ENCODE results near the gene SCYGR1.

SCYGR1 gene

DNA sequence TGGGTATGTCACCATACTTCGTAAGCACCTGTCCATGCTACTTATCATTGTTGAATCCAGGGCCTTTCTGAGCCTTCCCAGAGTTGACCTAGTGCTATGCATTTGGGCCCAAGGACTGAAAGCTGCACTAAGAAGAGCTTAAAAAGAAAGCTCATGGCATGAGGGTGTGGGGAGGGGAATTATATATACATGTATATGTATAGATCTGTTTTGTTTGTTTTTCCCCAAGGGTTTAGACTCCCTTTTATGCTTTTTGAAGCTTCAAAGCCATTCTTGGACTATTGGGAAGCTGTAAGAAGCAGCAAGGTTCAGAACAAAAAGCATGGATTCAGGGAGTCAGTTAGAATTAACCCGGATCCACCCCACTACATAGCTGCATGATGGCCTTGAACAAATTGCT is 39.4 kb downstream of the SCYGR1 start:
- no peaks in the 10 kb centered on the region; the same call in 1 of the 2 replicates for H3K36me3 ChIP-seq (ENCODE audit: control insufficient read depth, insufficient read depth, low read length)
- no peaks in the 10 kb centered on the region for H3K27me3 ChIP-seq (replicated peaks; ENCODE audit: control insufficient read depth, insufficient read depth, low read length)
- DNase-seq (ENCODE audit: extremely low read depth, insufficient read length), result no peak
- H3K4me3 ChIP-seq (replicated peaks; ENCODE audit: low read depth, low read length), result no peak overlapping the region
- TF ChIP-seq, protein P1, sequence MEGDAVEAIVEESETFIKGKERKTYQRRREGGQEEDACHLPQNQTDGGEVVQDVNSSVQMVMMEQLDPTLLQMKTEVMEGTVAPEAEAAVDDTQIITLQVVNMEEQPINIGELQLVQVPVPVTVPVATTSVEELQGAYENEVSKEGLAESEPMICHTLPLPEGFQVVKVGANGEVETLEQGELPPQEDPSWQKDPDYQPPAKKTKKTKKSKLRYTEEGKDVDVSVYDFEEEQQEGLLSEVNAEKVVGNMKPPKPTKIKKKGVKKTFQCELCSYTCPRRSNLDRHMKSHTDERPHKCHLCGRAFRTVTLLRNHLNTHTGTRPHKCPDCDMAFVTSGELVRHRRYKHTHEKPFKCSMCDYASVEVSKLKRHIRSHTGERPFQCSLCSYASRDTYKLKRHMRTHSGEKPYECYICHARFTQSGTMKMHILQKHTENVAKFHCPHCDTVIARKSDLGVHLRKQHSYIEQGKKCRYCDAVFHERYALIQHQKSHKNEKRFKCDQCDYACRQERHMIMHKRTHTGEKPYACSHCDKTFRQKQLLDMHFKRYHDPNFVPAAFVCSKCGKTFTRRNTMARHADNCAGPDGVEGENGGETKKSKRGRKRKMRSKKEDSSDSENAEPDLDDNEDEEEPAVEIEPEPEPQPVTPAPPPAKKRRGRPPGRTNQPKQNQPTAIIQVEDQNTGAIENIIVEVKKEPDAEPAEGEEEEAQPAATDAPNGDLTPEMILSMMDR (IDR thresholded peaks at IDR 0.05; ENCODE audit: insufficient read depth, low read length, poor library complexity, severe bottlenecking), result no peak

GRCh38 chr2:227347117-227347516 is 40.6 kb downstream of the SCYGR1 start:
- Histone ChIP-seq H3K27me3 (replicated peaks; ENCODE audit: control insufficient read depth, insufficient read depth, low read length) (no peaks in the 10 kb centered on the region), H3K4me3 (replicated peaks; ENCODE audit: low read depth, low read length) (no peak overlapping the region), H3K36me3 (ENCODE audit: control insufficient read depth, insufficient read depth, low read length) (no peaks in the 10 kb centered on the region; the same call in 1 of the 2 replicates)
- TF ChIP-seq, protein P1 (IDR thresholded peaks at IDR 0.05; ENCODE audit: insufficient read depth, low read length, poor library complexity, severe bottlenecking), result no peak
- no peak for DNase-seq (ENCODE audit: extremely low read depth, insufficient read length)

DNA sequence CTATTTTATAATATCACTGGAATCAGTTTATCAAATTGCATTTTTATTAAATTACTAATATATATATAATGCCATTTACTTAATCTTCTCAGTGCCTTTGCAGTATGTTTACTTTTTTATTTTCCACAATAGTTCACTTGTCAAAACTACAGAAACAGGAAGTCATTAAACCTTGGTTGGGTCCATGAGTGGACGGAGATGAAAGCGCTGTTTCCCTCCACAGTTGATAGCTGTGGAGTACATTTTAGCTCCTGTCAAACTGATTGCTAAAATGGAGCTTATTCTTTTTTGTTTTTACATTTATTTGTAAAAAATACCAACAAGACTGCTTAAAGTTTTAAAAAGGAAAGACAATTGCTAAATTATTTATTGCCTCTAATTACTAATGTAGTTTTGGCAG is 43.5 kb downstream of the SCYGR1 start:
- TF ChIP-seq, protein P1 (IDR thresholded peaks at IDR 0.05; ENCODE audit: insufficient read depth, low read length, poor library complexity, severe bottlenecking), result no peak
- Histone ChIP-seq H3K36me3 (ENCODE audit: control insufficient read depth, insufficient read depth, low read length) (peaks cover 3% of the 10 kb centered on the region), H3K4me3 (replicated peaks; ENCODE audit: low read depth, low read length) (no peak overlapping the region), H3K27me3 (replicated peaks; ENCODE audit: control insufficient read depth, insufficient read depth, low read length) (no peaks in the 10 kb centered on the region)
- no peak for DNase-seq (ENCODE audit: extremely low read depth, insufficient read length)

- DNase-seq (ENCODE audit: extremely low read depth, insufficient read length), result no peak
- TF ChIP-seq, protein P1 (IDR thresholded peaks at IDR 0.05; ENCODE audit: insufficient read depth, low read length, poor library complexity, severe bottlenecking), result no peak
- no peaks in the 10 kb centered on the region for H3K27me3 ChIP-seq (replicated peaks; ENCODE audit: control insufficient read depth, insufficient read depth, low read length)
- no peak overlapping the region for H3K4me3 ChIP-seq (replicated peaks; ENCODE audit: low read depth, low read length)
- H3K36me3 ChIP-seq (ENCODE audit: control insufficient read depth, insufficient read depth, low read length), result peaks cover 4% of the 10 kb centered on the region
These were observed 46.2 kb downstream of the SCYGR1 start for GRCh38 chr2:227341553-227341952.

GRCh38 chr2:227340106-227340505 is 47.6 kb downstream of the SCYGR1 start:
- no peak for DNase-seq (ENCODE audit: extremely low read depth, insufficient read length)
- no peaks in the 10 kb centered on the region for H3K27me3 ChIP-seq (replicated peaks; ENCODE audit: control insufficient read depth, insufficient read depth, low read length)
- no peak overlapping the region for H3K4me3 ChIP-seq (replicated peaks; ENCODE audit: low read depth, low read length)
- peaks cover 10% of the 10 kb centered on the region for H3K36me3 ChIP-seq (ENCODE audit: control insufficient read depth, insufficient read depth, low read length)
- TF ChIP-seq, protein P1 (IDR thresholded peaks at IDR 0.05; ENCODE audit: insufficient read depth, low read length, poor library complexity, severe bottlenecking), result no peak

- peaks cover 11% of the 10 kb centered on the region for H3K36me3 ChIP-seq (ENCODE audit: control insufficient read depth, insufficient read depth, low read length)
- no peaks in the 10 kb centered on the region for H3K27me3 ChIP-seq (replicated peaks; ENCODE audit: control insufficient read depth, insufficient read depth, low read length)
- TF ChIP-seq, protein P1 (IDR thresholded peaks at IDR 0.05; ENCODE audit: insufficient read depth, low read length, poor library complexity, severe bottlenecking), result no peak
- H3K4me3 ChIP-seq (replicated peaks; ENCODE audit: low read depth, low read length), result no peak overlapping the region
- no peak for DNase-seq (ENCODE audit: extremely low read depth, insufficient read length)
These were observed 48.6 kb downstream of the SCYGR1 start for GRCh38 chr2:227339098-227339599.

Data from GM06990 (cell line).